GM23338 (cell line): ENCODE data around the gene UBE2D1. TPM values are rescaled to one million over a fixed set of nuclear protein-coding genes. Genes with fewer than 3 reads are reported as not detected.

ENCODE experiments used
- ATAC-seq: fragments of 200-7000 bp; cut with Tn5 transposase; 3 replicates; pipeline ENCODE4 v1.9.1; 2020
- DNase-seq: peaks from one replicate; pipeline ENCODE4 v3.0.0-alpha.2; 2015; ENCODE audit warnings: low spot score
- H2AFZ ChIP-seq: fragments of 200-600 bp; sonication (generic); 2 replicates; pipeline ENCODE4 v1.8.0; 2016; ENCODE audit warnings: antibody characterized with exemption, mild to moderate bottlenecking, moderate library complexity
- H3F3A ChIP-seq: fragments of 200-600 bp; sonication (generic); replicated peaks from 2 replicates; pipeline ENCODE4 v1.8.0; 2017; ENCODE audit warnings: antibody characterized with exemption, mixed run types, low read depth
- H3K27ac ChIP-seq: fragments of 200-600 bp; sonication (generic); 2 replicates; pipeline ENCODE4 v1.6.1; 2016; ENCODE audit warnings: low read depth
- H3K27me3 ChIP-seq: fragments of 200-600 bp; sonication (generic); 2 replicates; pipeline ENCODE4 v1.8.0; 2016; ENCODE audit warnings: mild to moderate bottlenecking, mixed run types, moderate library complexity; ENCODE audit not compliant: insufficient read depth
- H3K36me3 ChIP-seq: fragments of 200-600 bp; sonication (generic); 2 replicates; pipeline ENCODE4 v1.8.0; 2016; ENCODE audit warnings: mild to moderate bottlenecking; ENCODE audit not compliant: insufficient read depth
- H3K4me1 ChIP-seq: fragments of 200-600 bp; sonication (generic); 2 replicates; pipeline ENCODE4 v1.8.0; 2016; ENCODE audit warnings: mild to moderate bottlenecking, moderate library complexity; ENCODE audit not compliant: insufficient read depth
- H3K4me2 ChIP-seq: fragments of 200-600 bp; sonication (generic); 2 replicates; pipeline ENCODE4 v1.7.1; 2017; ENCODE audit warnings: mixed run types
- H3K4me3 ChIP-seq: fragments of 200-600 bp; sonication (generic); 2 replicates; pipeline ENCODE4 v1.6.1; 2016; ENCODE audit warnings: mixed run types
- H3K79me2 ChIP-seq: fragments of 200-600 bp; sonication (generic); replicated peaks from 2 replicates; pipeline ENCODE4 v1.8.0; 2017; ENCODE audit warnings: mild to moderate bottlenecking; ENCODE audit not compliant: insufficient read depth
- H3K9me2 ChIP-seq: fragments of 200-600 bp; sonication (generic); 2 replicates; pipeline ENCODE4 v1.8.0; 2017; ENCODE audit not compliant: insufficient read depth
- H4K20me1 ChIP-seq: fragments of 200-600 bp; sonication (generic); replicated peaks from 2 replicates; pipeline ENCODE4 v1.8.0; 2017; ENCODE audit warnings: mild to moderate bottlenecking; ENCODE audit not compliant: insufficient read depth
- H3K27ac Mint-ChIP-seq: 2 replicates; pipeline ENCODE4 v1.8.0; 2020; ENCODE audit warnings: inconsistent platforms, mild to moderate bottlenecking, moderate library complexity, mixed read lengths
- H3K27me3 Mint-ChIP-seq: 3 replicates; pipeline ENCODE4 v1.8.0; 2022; ENCODE audit warnings: low read depth, mild to moderate bottlenecking, moderate library complexity, mixed read lengths, inconsistent platforms; ENCODE audit not compliant: insufficient read depth, poor library complexity
- H3K36me3 Mint-ChIP-seq: 3 replicates; pipeline ENCODE4 v1.8.0; 2021; ENCODE audit warnings: low read depth, mild to moderate bottlenecking, inconsistent platforms, moderate library complexity, mixed read lengths
- H3K4me1 Mint-ChIP-seq: 3 replicates; pipeline ENCODE4 v1.8.0; 2020; ENCODE audit warnings: mild to moderate bottlenecking, inconsistent platforms, mixed read lengths
- H3K4me3 Mint-ChIP-seq: 3 replicates; pipeline ENCODE4 v1.8.0; 2021; ENCODE audit warnings: moderate library complexity, mild to moderate bottlenecking, inconsistent platforms, mixed read lengths
- H3K9me3 Mint-ChIP-seq: 3 replicates; pipeline ENCODE4 v1.8.0; 2020; ENCODE audit warnings: moderate library complexity, mild to moderate bottlenecking, inconsistent platforms, mixed read lengths
- CREB1 ChIP-seq: fragments of 250-450 bp; sonication (Bioruptor Pico); IDR thresholded peaks from 2 replicates; pipeline ENCODE4 v1.5.0; 2020; ENCODE audit warnings: low read depth, mild to moderate bottlenecking, moderate library complexity
- ETS1 ChIP-seq: IDR thresholded peaks from 2 replicates; pipeline ENCODE4 v1.6.1; 2016; ENCODE audit warnings: antibody characterized with exemption
- EZH2 ChIP-seq: fragments of 200-600 bp; sonication (generic); IDR thresholded peaks from one replicate; pipeline ENCODE4 v1.8.0; 2017; ENCODE audit warnings: antibody characterized with exemption, mild to moderate bottlenecking, low read depth; ENCODE audit not compliant: unreplicated experiment
- EZH2phosphoT487 ChIP-seq: fragments of 200-600 bp; sonication (generic); IDR thresholded peaks from one replicate; pipeline ENCODE4 v1.8.1; 2018; ENCODE audit warnings: antibody characterized with exemption; ENCODE audit not compliant: unreplicated experiment
- JUNB ChIP-seq: IDR thresholded peaks from one replicate; pipeline ENCODE4 v1.6.1; 2016; ENCODE audit warnings: antibody characterized with exemption; ENCODE audit not compliant: unreplicated experiment
- NANOG ChIP-seq: IDR thresholded peaks from 2 replicates; pipeline ENCODE4 v1.6.1; 2016; ENCODE audit warnings: antibody characterized with exemption, borderline replicate concordance
- POLR2AphosphoS5 ChIP-seq: IDR thresholded peaks from 2 replicates; pipeline ENCODE4 v1.6.1; 2016; ENCODE audit warnings: antibody characterized with exemption, low read depth
- REST ChIP-seq: IDR thresholded peaks from one replicate; pipeline ENCODE4 v1.6.1; 2018; ENCODE audit warnings: antibody characterized with exemption; ENCODE audit not compliant: unreplicated experiment
- STAT1 ChIP-seq: IDR thresholded peaks from one replicate; pipeline ENCODE4 v1.6.1; 2016; ENCODE audit warnings: antibody characterized with exemption; ENCODE audit not compliant: unreplicated experiment
- ZNF114 ChIP-seq: fragments of 250-450 bp; sonication (Bioruptor Pico); IDR thresholded peaks from 2 replicates; pipeline ENCODE4 v1.5.0; 2020; ENCODE audit warnings: mild to moderate bottlenecking, moderate library complexity
- ZNF331 ChIP-seq: fragments of 250-450 bp; sonication (Bioruptor Pico); IDR thresholded peaks from 2 replicates; pipeline ENCODE4 v1.5.0; 2020; ENCODE audit warnings: low read depth, mild to moderate bottlenecking, moderate library complexity
- polyA plus RNA-seq: library from polyadenylated mRNA; unstranded; fragments of >200 nt; fragmentation: Nextera tagmentation; extraction: Ambion mirVana; gene quantifications from 2 replicates; pipeline ENCODE4 v1.2.1, GENCODE V29; 2016
- total RNA-seq: library from RNA; depleted of rRNA; stranded (reverse); fragments of >200 nt; shearing (Covaris generic); gene quantifications from 2 replicates; pipeline ENCODE4 v1.2.3, GENCODE V29; 2014

Gene UBE2D1
- total and polyA plus RNA-seq, 2 experiments from 2014 or later, result 39.5 to 64.9 TPM

- Histone ChIP-seq H3K4me1 (peaks cover 4% of the 10 kb centered on the region; the same call in 1 of the 2 replicates), H3K27me3 (no peaks in the 10 kb centered on the region), H3K79me2 (peaks cover 46% of the 10 kb centered on the region), H3K9me2 (no peaks in the 10 kb centered on the region), H3K4me3 (no peak overlapping the region), H3K4me2 (no peak overlapping the region), H4K20me1 (peaks cover 4% of the 10 kb centered on the region; the same call in 1 of the 2 replicates), H2AFZ (no peak overlapping the region), H3F3A (no peaks in the 10 kb centered on the region), H3K36me3 (no peaks in the 10 kb centered on the region), H3K27ac (no peak overlapping the region)
- Mint-ChIP-seq H3K27me3 (peaks cover 3% of the 10 kb centered on the region), H3K9me3 (no peaks in the 10 kb centered on the region), H3K4me1 (peaks cover 14% of the 10 kb centered on the region; the same call in 2 of the 3 replicates), H3K4me3 (no peak overlapping the region), H3K27ac (no peak overlapping the region; the same call in 1 of the 2 replicates), H3K36me3 (peaks cover 3% of the 10 kb centered on the region; the same call in 2 of the 3 replicates)
- no peak for TF ChIP-seq NANOG
- TF ChIP-seq STAT1, result no peak
- TF ChIP-seq CREB1 (CRISPR knock-in tag), result no peak
- TF ChIP-seq JUNB, result no peak
- no peak for TF ChIP-seq EZH2
- no peak for TF ChIP-seq ZNF331 (CRISPR knock-in tag)
- no peak for TF ChIP-seq REST
- TF ChIP-seq ETS1, result no peak
- TF ChIP-seq EZH2phosphoT487, result no peak
- no peak for TF ChIP-seq ZNF114
- DNase-seq (no peak), ATAC-seq (no peak)
Measured at GRCh38 chr10:58359541-58359940, 24.7 kb downstream of the UBE2D1 start.

GRCh38 chr10:58360412-58361004, 25.7 kb downstream of the UBE2D1 start:
- no peak overlapping the region for H3K4me3 Mint-ChIP-seq
- ATAC-seq, result no peak
- TF ChIP-seq STAT1, result no peak
- TF ChIP-seq REST, result no peak
- TF ChIP-seq NANOG, result no peak
- TF ChIP-seq EZH2phosphoT487, result no peak
- no peak for TF ChIP-seq ZNF331 (CRISPR knock-in tag)
- no peak for TF ChIP-seq CREB1 (CRISPR knock-in tag)
- TF ChIP-seq JUNB, result no peak
- TF ChIP-seq ZNF114, result no peak
- no peak for TF ChIP-seq ETS1
- no peak for TF ChIP-seq EZH2
- no peak for TF ChIP-seq POLR2AphosphoS5

More at GRCh38 chr10:58360412-58361004, 25.7 kb downstream of the UBE2D1 start:
- H3K4me3 ChIP-seq, result no peak overlapping the region
- H4K20me1 ChIP-seq, result peaks cover 4% of the 10 kb centered on the region; the same call in 1 of the 2 replicates
- H3K4me1 ChIP-seq, result peaks cover 4% of the 10 kb centered on the region; the same call in 1 of the 2 replicates
- no peak overlapping the region for H2AFZ ChIP-seq
- peaks cover 3% of the 10 kb centered on the region for H3K27me3 Mint-ChIP-seq
- no peak overlapping the region for H3K27ac ChIP-seq
- no peaks in the 10 kb centered on the region for H3K9me3 Mint-ChIP-seq
- H3K79me2 ChIP-seq, result peaks cover 36% of the 10 kb centered on the region
- H3K4me2 ChIP-seq, result no peak overlapping the region
- no peaks in the 10 kb centered on the region for H3K36me3 ChIP-seq
- no peaks in the 10 kb centered on the region for H3K9me2 ChIP-seq
- peaks cover 14% of the 10 kb centered on the region; the same call in 2 of the 3 replicates for H3K4me1 Mint-ChIP-seq
- no peaks in the 10 kb centered on the region for H3F3A ChIP-seq
- no peak overlapping the region for H3K27ac Mint-ChIP-seq
- H3K36me3 Mint-ChIP-seq, result peaks cover 3% of the 10 kb centered on the region; the same call in 2 of the 3 replicates
- DNase-seq, result no peak
- no peaks in the 10 kb centered on the region for H3K27me3 ChIP-seq
